GM10847 (cell line): ENCODE data around the gene SMARCE1.

ENCODE experiments used
- POLR2A ChIP-seq: IDR thresholded peaks from 2 replicates; pipeline ENCODE4 v1.6.1; 2011; ENCODE audit not compliant: insufficient read length; ENCODE audit errors: extremely low read depth

The SMARCE1 gene

GRCh38 chr17:40647624-40648383 is at the start of gene SMARCE1:
Gene SMARCE1 (minus strand): TSS chr17:40647818. CDS start chr17:40645802, 2,016 bp downstream.
- peak; percentile 54 for TF ChIP-seq POLR2A

GRCh38 chr17:40697297-40697696 is 49.7 kb upstream of the SMARCE1 start:
- TF ChIP-seq POLR2A, result no peak

- no peak for TF ChIP-seq POLR2A
These were observed 49.0 kb upstream of the SMARCE1 start for GRCh38 chr17:40696651-40697072.

GRCh38 chr17:40695874-40696472 is 48.4 kb upstream of the SMARCE1 start:
- TF ChIP-seq POLR2A, result no peak

GRCh38 chr17:40694584-40694983 is 47.0 kb upstream of the SMARCE1 start:
- no peak for TF ChIP-seq POLR2A

- TF ChIP-seq POLR2A, result no peak
These were observed 39.5 kb upstream of the SMARCE1 start for GRCh38 chr17:40687106-40687505.

GRCh38 chr17:40686192-40686591 is 38.6 kb upstream of the SMARCE1 start:
- TF ChIP-seq POLR2A, result no peak

- no peak for TF ChIP-seq POLR2A
These were observed 33.4 kb upstream of the SMARCE1 start for GRCh38 chr17:40680998-40681397.

GRCh38 chr17:40679523-40679907 is 31.9 kb upstream of the SMARCE1 start:
- no peak for TF ChIP-seq POLR2A

GRCh38 chr17:40678902-40679522 is 31.4 kb upstream of the SMARCE1 start:
- no peak for TF ChIP-seq POLR2A

GRCh38 chr17:40675905-40676304 is 28.3 kb upstream of the SMARCE1 start:
- TF ChIP-seq POLR2A, result no peak

- TF ChIP-seq POLR2A, result no peak
These were observed 25.0 kb upstream of the SMARCE1 start for GRCh38 chr17:40672654-40673053.

GRCh38 chr17:40671282-40671681 is 23.7 kb upstream of the SMARCE1 start:
- TF ChIP-seq POLR2A, result no peak

- no peak for TF ChIP-seq POLR2A
These were observed 18.7 kb upstream of the SMARCE1 start for GRCh38 chr17:40666331-40666730.

GRCh38 chr17:40664582-40665333 is 17.1 kb upstream of the SMARCE1 start, which contains the start of gene KRT222:
Gene KRT222 (minus strand): TSS chr17:40665177. CDS start chr17:40665099, 78 bp downstream.
- no peak for TF ChIP-seq POLR2A
